SKM-1 (cell line): ENCODE results near the gene CLEC4D.
A peak's percentile ranks its signal among the peaks of the same experiment; 100 is the strongest.
"Not testable (repeated sequence)": the region's sequence is repeated elsewhere in the genome, so short reads cannot be mapped to it uniquely, and the experiment has no call there.

Experiments used
- DNase-seq: peaks from one replicate; lab custom pipeline; 2025; ENCODE audit not compliant: unreplicated experiment; lab: John Stamatoyannopoulos, UW

CLEC4D gene

DNA sequence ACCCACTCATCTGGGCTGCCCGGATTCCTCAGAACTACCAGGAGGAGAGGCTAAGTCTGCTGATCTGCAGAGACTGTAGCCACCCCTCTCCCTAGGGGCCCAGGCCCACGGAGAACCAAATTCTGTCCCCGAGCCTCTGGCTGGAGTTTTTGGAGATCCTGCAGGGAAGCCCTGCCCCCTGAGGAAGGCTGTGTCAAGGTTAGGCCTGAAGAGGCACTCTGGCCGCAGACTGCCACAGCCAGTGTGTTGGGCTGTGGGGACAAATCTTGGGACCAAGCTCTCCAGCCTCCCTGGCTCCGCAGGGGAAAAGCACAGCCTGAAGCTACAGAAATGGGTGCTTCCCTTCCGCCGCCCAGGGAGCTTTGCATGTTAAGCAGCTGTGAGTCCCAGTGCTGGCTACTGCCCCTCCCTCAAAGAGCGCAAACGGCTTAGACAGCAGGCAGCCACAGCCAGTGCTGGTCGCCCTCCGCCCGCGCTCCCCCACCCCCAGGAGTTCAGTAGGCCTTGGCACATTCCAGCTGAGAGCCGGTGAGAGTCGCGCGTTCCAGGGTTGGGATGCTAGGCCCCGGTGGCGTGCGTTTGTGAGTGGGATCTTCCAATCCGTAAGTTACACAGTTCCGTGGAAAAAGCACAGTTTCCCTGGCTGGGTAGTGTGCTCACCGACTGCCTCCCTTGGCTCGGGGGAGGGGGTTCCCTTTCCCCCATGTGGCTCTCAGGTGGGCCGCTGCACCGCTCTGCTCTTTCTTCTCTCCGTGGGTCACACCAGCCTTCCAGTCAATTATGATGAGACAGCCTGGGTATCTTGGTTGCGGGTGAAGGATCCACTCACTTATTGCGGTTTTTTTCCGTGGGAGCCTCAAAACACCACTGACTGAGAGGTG is 14.2 kb downstream of the CLEC4D start:
- no peak for DNase-seq

DNA sequence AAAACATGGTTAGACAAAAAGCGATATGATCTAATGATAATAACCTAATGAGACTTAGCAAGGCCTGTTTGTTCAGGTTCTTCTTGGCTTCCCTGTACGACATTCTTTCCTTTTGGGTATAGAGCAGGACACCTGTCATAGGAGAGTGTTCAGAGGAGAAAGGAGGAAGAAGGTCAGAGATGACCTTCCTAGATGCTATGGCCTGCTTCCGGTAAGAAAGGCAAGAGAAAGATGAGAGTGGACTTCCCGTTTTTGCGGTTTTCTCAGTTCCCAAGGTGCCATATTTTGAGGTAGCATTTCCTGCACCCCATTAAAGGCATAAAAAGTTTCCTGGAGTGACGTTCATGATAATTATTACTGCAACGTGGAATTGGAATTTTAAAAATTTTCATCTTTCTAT is 18.7 kb downstream of the CLEC4D start:
- DNase-seq: no peak

DNA sequence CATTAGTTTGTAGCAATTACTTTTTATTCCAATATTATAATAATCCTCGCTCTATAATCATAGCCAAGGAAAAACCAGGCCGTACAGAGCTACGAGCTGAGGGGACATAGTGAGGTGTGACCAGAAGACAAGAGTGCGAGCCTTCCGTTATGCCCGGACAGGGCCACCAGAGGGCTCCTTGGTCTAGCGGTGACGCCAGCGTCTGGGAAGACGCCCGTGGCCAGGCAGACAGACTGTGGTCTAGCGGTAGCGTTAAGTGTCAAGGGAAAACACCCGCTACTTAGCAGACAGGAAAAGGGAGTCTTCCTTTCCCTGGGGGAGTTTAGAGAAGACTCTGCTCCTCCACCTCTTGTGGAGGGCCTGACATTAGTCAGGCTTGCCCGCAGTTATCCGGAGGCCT is 24.5 kb downstream of the CLEC4D start:
- DNase-seq: not testable (repeated sequence)

DNA sequence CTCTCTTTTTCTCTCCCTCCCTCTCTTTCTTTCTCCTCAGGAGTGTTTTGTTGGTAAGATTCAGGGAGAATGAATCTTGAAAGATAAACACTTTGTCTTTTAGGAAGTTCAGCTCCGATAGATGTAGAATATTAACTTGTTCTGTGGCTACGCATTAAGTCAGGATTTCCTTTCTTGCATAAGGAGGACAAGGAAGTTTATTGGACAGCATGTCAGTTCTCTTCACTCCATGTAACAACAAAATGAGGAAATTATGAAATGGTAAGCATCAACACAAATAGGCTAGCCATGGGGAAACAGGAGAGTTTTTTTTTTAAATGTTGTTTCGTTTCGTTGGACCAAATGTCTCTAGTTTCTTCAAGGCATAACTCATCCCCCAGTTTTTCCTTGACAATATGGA is 27.5 kb downstream of the CLEC4D start, which contains the start of gene CLEC4E:
Gene CLEC4E, minus strand, starts transcription at position 75 of the 400 bp plus-strand sequence. CDS start 108 bp downstream, outside the sequence.
- DNase-seq: not testable (repeated sequence)

DNA sequence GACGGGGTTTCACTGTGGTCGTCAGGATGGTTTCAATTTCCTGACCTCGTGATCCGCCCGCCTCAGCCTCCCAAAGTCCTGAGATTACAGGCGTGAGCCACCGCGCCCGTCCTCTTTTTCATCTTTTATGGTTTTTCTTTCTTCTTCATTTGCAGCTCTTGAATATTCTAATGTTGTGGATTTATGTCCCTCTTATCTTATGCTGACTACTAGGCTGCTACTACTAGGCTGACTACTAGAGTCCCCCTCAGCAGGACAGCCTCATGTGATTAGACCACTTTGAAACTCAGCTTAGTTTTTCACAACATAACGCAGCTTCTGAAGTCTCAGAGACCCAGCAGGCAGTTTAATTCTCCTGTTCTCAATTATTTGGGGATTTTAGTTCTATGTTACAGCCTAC is 28.3 kb downstream of the CLEC4D start:
- no peak for DNase-seq

DNA sequence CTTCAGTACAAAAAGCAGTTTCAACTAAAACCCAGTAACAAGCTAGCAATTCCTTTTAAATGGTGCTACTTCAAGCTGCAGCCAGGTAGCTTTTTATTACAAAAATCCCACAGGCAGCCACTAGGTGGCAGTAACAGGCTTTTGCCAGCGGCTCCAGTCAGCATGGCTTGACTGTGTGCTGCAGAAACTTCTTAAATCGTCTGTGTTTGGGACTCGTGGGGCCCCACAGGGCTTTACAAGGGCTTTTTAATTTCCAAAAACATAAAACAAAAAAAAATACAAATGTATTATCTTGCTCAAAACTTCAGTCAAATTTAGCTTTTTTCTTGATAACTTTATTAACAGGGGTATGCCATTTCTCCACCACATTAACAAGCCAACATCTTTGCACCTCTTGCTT is 31.0 kb downstream of the CLEC4D start:
- peak; percentile 1 for DNase-seq

DNA sequence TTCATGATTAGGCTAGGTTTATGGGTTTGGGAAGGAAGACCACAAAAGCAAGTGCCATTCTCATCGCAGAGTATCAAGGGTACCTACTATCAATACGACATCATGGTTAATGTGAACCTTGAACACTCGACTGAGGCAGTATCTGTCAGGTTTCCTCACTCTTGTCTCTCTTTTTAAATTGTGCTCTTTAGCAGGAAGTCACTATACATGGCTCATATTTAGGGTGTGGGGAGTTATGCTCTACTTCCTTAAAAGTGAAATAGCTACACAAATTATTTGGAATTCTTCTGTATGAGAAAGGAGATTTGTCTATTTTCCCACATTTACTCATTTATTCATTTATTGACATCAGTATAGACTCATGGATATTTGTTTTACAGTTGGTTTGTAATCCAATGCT is 33.3 kb downstream of the CLEC4D start:
- no peak for DNase-seq

DNA sequence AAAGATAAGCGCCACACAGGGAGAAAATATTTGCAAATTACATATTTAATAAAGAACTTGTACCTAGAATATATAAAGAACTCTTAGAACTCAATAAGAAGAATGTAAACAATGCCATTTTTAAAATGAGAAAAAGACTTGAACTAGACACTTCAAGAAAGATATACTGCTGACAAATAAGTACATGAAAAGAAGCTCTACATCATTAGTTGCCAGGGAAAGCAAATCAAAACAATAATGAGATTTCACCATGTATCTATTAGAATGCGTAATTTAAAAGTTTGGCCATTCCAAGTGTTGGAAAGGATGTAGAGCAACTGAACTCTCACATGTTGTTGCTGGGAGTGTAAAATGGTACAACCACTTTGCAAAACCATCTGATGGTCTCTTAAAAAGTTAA is 34.3 kb downstream of the CLEC4D start:
- DNase-seq: no peak

DNA sequence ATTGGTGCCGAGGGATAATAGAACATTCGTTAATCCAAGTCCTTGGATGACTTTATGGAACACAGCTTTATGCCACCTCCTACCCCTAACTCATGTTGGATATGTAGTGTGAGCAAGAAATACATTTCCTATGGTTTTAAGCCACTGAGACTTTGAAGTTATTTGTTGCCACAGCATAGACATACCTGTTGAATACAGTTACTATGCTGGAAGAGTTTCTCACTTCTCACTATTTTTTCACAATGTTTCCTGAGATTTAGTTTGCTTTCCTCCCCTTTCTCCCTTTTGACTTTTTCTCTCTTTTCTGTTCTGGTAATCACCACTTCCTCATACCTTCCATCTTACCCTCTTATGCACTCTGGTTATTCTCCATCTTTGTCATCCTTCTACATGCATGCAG is 34.9 kb downstream of the CLEC4D start:
- DNase-seq: no peak

DNA sequence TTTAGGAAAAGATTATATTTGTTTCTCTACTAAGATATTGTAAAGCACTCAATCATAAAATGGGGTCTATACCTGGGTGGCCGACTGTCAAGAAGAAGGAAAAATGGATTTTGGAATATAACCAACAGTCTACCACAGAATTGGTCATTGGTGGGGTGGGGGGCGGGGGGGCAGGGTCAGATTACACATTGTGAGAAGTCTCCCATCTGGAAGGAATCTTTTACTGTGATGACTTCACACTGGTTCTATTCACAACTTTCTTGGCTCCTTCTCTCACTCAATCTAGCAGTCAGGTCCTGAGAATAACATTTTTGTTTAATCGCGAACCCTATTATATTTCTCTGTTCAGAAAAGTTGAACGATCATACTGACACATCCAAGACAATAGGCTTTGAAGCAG is 36.1 kb downstream of the CLEC4D start:
- no peak for DNase-seq

DNA sequence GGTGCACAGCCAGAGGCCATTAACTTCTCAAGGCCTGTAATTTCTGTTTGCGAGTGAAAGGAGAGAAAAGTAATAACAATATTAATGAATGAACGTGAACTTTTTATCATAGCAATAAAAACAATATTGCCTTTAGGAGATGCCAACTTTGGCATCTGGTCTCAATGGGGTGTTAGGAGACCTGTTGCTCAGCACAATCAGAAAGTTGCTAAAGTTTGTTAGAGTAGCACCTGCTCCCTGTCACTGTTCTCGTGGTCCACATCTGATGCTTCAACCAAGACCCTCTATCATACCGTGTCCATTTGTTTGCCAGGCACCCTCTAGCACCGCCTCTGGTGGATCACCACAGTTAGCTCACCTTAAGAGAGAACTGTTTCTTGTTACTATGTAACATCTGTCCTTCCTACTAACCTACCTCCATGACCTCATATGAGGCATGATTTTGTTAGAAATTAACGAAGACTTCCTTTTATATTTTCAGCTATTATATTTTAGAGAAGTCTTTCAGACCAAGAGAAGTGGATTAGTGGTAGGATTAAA is 39.9 kb downstream of the CLEC4D start:
- DNase-seq: no peak

DNA sequence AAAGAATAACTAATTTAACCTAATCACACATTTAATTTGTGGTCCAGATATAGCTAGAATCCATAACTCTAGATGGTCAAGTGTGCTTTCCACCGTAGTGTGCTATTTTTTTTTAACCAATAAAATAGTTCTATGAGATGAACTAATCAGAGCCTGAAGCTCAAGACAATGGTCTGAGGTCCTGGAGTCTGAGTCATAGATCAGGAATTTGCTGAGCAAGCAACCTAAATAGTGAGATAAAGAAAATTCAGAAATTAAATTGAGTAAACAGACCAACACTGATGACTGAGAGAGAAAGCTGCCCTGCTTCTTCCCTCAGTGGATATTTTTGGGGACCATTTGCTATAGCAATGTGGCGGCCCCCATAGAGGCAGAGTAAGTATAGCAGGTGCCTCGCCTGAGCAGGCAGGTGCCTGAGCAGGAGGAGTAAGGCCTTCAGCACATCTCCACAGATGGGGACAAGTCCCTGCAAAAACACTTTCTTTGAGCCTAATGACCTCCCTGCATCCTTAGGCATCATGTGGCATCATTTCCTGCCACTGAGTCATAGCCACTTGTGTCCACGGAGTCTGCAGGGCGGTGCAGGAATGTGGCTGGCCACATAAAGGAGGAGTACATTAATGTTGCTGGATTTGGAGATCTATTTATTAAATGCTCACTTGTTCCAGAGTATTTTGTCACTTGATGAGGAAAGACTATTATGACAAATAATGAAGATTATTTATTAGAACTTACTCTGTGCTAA is 41.3 kb downstream of the CLEC4D start:
- DNase-seq: no peak

DNA sequence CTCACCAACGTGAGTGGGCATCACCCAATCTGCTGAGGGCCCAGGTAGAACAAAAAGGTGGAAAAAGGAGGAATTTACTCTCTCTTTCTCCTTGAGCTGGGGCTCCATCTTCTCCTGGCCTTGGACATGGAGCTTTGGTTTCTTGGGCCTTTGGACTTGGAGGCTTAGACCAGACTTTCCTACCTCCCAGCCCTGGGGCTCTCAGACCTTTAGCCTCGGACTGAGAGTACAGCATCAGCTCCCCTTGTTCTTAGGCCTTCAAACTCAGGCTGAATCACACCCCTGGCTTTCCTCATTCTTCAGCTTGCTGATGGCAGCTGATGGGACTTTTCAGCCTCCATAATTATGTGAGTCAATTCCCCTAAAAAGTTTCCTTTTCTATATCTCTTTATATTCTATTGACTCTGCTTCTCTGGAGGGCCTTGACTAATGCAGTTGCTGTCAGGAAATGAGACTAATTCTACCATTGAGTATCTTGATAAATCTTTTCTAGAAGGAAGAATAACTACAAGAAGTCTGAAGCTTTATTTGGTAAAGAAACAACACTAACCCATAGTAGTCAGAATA is 43.3 kb downstream of the CLEC4D start:
- DNase-seq: no peak

DNA sequence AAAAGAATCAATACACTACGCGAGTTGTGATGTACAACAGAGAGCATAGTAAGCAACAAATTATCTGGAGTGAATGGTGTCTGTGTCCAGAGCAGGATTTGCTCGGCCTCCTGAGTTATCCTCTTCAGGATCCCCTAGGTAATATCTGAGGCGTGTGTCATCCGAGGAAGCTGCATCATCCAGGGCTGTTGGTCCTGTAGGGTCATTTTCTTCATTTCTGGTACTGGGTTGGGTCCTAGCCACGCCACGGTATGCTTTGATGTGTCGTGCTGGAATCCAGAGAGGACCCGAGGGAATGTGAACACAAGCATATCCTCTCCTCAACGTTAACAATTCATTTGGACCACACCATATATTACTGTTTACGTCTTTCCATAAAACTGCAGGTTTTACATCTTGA is 46.4 kb downstream of the CLEC4D start:
- no peak for DNase-seq

DNA sequence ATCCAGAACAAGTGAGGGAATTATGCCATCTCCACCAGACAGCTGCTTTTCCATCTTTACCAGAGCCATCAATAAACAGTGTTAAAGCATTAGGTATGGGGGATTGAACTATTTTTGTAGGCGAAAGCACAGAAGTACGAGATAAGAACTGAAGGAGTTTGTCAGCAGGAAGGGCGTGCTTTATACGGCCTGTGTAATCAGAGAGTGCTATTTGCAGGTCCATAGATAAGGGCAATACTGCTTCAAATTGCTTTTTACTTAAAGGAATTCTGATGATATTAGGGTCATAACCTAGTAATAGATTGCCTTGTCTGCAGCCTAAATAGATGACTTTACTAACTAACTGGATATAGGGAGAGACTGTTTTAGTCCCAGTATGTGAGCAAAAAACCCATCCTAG is 47.7 kb downstream of the CLEC4D start:
- DNase-seq: no peak

DNA sequence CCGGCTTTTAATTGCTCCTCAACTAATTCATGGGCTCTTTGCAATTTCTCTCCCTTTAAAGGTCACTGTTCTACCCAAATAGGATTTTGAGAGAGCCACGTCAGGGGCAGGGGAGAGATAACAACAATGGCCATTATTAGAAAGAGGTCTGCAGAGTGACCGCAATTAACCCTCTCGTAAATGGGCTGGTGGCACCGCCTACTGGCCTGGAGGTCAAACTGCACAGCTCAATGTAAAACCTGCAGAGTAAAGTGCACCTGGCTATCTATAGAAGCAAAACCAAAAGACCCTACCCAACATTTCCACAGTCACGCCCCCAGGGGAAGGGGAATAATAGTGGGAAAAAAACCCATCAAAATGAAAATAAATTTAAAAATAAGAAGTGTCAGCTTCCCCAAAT is 49.0 kb downstream of the CLEC4D start:
- no peak for DNase-seq

DNA sequence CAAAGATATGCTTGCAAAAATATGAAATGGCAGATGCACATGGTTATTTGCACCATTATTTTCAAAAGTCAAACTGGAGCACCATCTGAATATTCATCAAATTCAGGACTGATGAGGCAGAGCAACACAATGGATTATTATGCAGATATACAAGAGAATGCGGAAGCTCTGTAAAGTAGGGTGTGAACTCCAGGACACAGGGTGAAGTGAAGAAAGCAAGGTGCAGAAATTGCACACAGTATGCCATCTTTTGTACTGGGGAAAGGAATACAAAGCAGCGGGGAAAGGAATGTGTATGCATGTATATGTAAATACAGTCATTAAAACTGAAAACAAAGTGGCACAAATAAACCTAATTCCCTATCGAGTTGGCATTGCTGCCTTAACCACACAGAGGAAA is 50.1 kb downstream of the CLEC4D start:
- no peak for DNase-seq

DNA sequence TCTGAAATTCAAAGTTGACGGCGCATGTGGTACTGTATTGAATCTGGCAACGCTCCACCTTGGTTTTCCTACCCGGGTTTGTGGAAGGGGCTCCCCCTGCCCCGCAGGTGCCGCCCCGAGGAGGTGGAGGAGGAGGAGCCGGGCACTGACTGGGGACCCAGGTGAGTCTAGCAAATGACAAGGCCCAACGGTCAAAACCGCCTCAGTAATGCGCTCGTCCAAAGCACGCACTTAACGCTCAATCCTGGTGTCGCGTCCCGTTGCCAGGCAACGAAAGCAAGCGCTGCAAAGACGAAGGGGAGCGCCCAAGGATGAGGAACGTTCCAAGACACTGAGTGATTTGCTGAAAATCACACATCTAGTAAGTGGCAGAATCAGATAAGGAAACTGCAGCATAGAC is 51.4 kb downstream of the CLEC4D start:
- no peak for DNase-seq

DNA sequence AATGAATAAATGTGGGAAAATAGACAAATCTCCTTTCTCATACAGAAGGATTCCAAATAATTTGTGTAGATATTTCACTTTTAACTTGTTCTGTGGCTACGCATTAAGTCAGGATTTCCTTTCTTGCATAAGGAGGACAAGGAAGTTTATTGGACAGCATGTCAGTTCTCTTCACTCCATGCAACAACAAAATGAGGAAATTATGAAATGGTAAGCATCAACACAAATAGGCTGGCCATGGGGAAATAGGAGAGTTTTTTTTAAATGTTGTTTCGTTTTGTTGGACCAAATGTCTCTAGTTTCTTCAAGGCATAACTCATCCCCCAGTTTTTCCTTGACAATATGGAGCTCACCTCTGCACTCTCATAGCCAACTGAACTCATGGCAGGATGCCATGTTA is 52.7 kb downstream of the CLEC4D start:
- DNase-seq: not testable (repeated sequence)

DNA sequence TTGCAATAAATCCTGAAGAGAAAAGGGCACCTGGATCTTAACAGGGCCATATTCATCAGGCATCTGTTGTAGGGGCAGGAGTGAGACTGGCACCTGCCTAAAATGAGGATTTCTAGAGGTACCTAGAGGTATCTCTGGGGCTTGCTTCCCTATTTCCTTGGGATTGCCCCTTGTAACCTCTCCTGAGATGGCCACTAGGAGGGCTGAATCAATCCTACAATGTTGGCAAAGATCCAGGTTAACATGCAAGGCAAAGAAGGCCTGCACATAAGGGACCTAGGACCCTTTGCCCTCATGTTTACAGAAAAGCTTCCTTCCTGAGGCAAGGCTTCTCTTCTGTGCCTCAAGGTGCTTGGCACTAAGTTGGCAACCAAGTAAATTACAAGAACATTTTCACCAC is 53.2 kb downstream of the CLEC4D start:
- DNase-seq: no peak
